Stimulated activated CD4-positive, alpha-beta T cell treated with anti-CD3 and anti-CD28 coated beads, Interleukin-1b, Interleukin-23, amount 100 ng/mL, for 1 hour (primary cell): ENCODE measurements around the gene GMPR2.
A peak's percentile ranks its signal among the peaks of the same experiment; 100 is the strongest.
"Not testable (repeated sequence)": the region's sequence is repeated elsewhere in the genome, so short reads cannot be mapped to it uniquely, and the experiment has no call there.

Experiments
- DNase-seq, 2 donors: peaks; one replicate each; pipeline ENCODE4 v3.0.0-alpha.2; 2020; ENCODE audit warnings: low read depth in 2 of 2

GMPR2 gene

GRCh38 chr14:24231263-24232120 is 1.2 kb upstream of the GMPR2 start:
- DNase-seq, result no peak

- DNase-seq, result peak; percentile 61 to 77
These were observed 546 bp upstream of the GMPR2 start, which contains the start of gene NEDD8 for GRCh38 chr14:24232121-24232644. Gene NEDD8, minus strand, starts transcription at chr14:24232367. Its CDS starts 100 bp downstream, at chr14:24232267.

GRCh38 chr14:24233538-24233866 is 773 bp downstream of the GMPR2 start:
- no peak for DNase-seq

GRCh38 chr14:24234095-24235005 is 1.6 kb downstream of the GMPR2 start:
- no peak for DNase-seq

- no peak for DNase-seq
These were observed 3.3 kb downstream of the GMPR2 start for GRCh38 chr14:24235804-24236688.

GRCh38 chr14:24236689-24237462 is 4.1 kb downstream of the GMPR2 start:
- no peak for DNase-seq

GRCh38 chr14:24237463-24237955 is 4.8 kb downstream of the GMPR2 start:
- DNase-seq, result no peak

- DNase-seq, result no peak
These were observed 5.4 kb downstream of the GMPR2 start for GRCh38 chr14:24238123-24238522.

GRCh38 chr14:24238527-24239037 is 5.9 kb downstream of the GMPR2 start:
- no peak for DNase-seq

GRCh38 chr14:24240110-24240918 is 7.6 kb downstream of the GMPR2 start:
- no peak for DNase-seq

GRCh38 chr14:24241829-24242443 is 9.2 kb downstream of the GMPR2 start:
- peak; percentile 81 to 89 for DNase-seq

- DNase-seq, result no peak
These were observed 10.7 kb downstream of the GMPR2 start for GRCh38 chr14:24243336-24243836.

GRCh38 chr14:24245350-24245749 is 12.6 kb downstream of the GMPR2 start:
- not testable (repeated sequence) for DNase-seq

GRCh38 chr14:24246765-24247212 is 14.1 kb downstream of the GMPR2 start:
- DNase-seq, result no peak

GRCh38 chr14:24247422-24247821 is 14.7 kb downstream of the GMPR2 start:
- no peak for DNase-seq

GRCh38 chr14:24249230-24250021 is 16.7 kb downstream of the GMPR2 start:
- no peak for DNase-seq

GRCh38 chr14:24250354-24250753 is 17.6 kb downstream of the GMPR2 start:
- DNase-seq, result no peak

GRCh38 chr14:24251880-24252288 is 19.2 kb downstream of the GMPR2 start:
- DNase-seq, result no peak
